CD14-positive monocyte (primary cell): ENCODE results near the gene NEK4. TPM values are rescaled to one million over a fixed set of nuclear protein-coding genes. Genes with fewer than 3 reads are reported as not detected.

Source experiments
- DNase-seq, 3 donors: peaks; one replicate each; pipeline ENCODE4 v3.0.0-alpha.2; 2011 to 2022
- H2AFZ ChIP-seq: 2 replicates; pipeline ENCODE4 v1.6.0; 2012; ENCODE audit warnings: mild to moderate bottlenecking, low read depth, low read length, inconsistent platforms; ENCODE audit not compliant: insufficient read depth, poor library complexity, severe bottlenecking
- H3K27ac ChIP-seq, 2 donors: 1 replicate in 1 of 2; 2 replicates in 1 of 2; pipeline ENCODE4 v1.5.1; 2012 to 2013; ENCODE audit warnings: low read length in 2 of 2, control low read depth in 1 of 2, inconsistent platforms in 1 of 2, low read depth in 1 of 2, mild to moderate bottlenecking in 1 of 2
- H3K27me3 ChIP-seq, 2 donors: one replicate each; pipeline versions ENCODE4 v1.6.0 to v1.6.1; 2011 to 2013; ENCODE audit warnings: low read length in 2 of 2; ENCODE audit not compliant: control insufficient read depth in 2 of 2, insufficient read depth in 2 of 2
- H3K36me3 ChIP-seq, 2 donors: replicated peaks in 1 of 2; 1 replicate in 1 of 2; 2 replicates in 1 of 2; pipeline versions ENCODE4 v1.5.1 to v1.6.1; 2012 to 2013; ENCODE audit warnings: low read length in 2 of 2, control low read depth in 1 of 2, inconsistent platforms in 1 of 2, mild to moderate bottlenecking in 1 of 2; ENCODE audit not compliant: insufficient read depth in 2 of 2, control insufficient read depth in 1 of 2
- H3K4me1 ChIP-seq, 2 donors: 1 replicate in 1 of 2; 2 replicates in 1 of 2; pipeline versions ENCODE4 v1.5.1 to v1.6.1; 2012 to 2013; ENCODE audit warnings: low read length in 2 of 2, control low read depth in 1 of 2, inconsistent platforms in 1 of 2, mild to moderate bottlenecking in 1 of 2, moderate library complexity in 1 of 2; ENCODE audit not compliant: insufficient read depth in 2 of 2, control insufficient read depth in 1 of 2
- H3K4me2 ChIP-seq: replicated peaks from 2 replicates; pipeline ENCODE3; 2012; ENCODE audit warnings: low read length, moderate library complexity, mild to moderate bottlenecking; ENCODE audit not compliant: poor library complexity, severe bottlenecking; ENCODE audit errors: extremely low read depth
- H3K4me3 ChIP-seq, 3 experiments: fragments of 200-600 bp in 1 of 3; sonication (generic) in 1 of 3; replicated peaks in 1 of 3; 1 replicate in 2 of 3; 2 replicates in 1 of 3; pipeline ENCODE4 v1.5.1; 2011 to 2013; ENCODE audit warnings: low read length in 3 of 3, mild to moderate bottlenecking in 3 of 3, control low read depth in 2 of 3, low read depth in 2 of 3, inconsistent platforms in 1 of 3, moderate library complexity in 1 of 3
- H3K79me2 ChIP-seq: 2 replicates; pipeline ENCODE4 v1.6.0; 2012; ENCODE audit warnings: mild to moderate bottlenecking, control low read depth, inconsistent platforms, low read length, moderate library complexity; ENCODE audit not compliant: insufficient read depth
- H3K9ac ChIP-seq: 2 replicates; pipeline ENCODE4 v1.6.0; 2017; ENCODE audit warnings: low read length, mild to moderate bottlenecking; ENCODE audit not compliant: insufficient read depth, poor library complexity, severe bottlenecking
- H3K9me3 ChIP-seq, 2 donors: replicated peaks in 1 of 2; 1 replicate in 1 of 2; 2 replicates in 1 of 2; pipeline versions ENCODE4 v1.5.1 to v1.6.1; 2012 to 2013; ENCODE audit warnings: low read length in 2 of 2, control low read depth in 1 of 2; ENCODE audit not compliant: control insufficient read depth in 1 of 2, insufficient read depth in 1 of 2
- H4K20me1 ChIP-seq: 2 replicates; pipeline ENCODE4 v1.6.0; 2012; ENCODE audit warnings: mild to moderate bottlenecking, low read length, control low read depth, moderate library complexity; ENCODE audit not compliant: insufficient read depth
- H3K27ac Mint-ChIP-seq, 7 donors: one replicate each; pipeline ENCODE4 v1.8.0; 2020; ENCODE audit warnings: mild to moderate bottlenecking in 7 of 7, mixed read lengths in 7 of 7, moderate library complexity in 6 of 7, inconsistent platforms in 2 of 7
- H3K27me3 Mint-ChIP-seq, 3 donors: one replicate each; pipeline ENCODE4 v1.8.0; 2021 to 2022; ENCODE audit warnings: low read depth in 3 of 3, mild to moderate bottlenecking in 3 of 3, mixed read lengths in 3 of 3, moderate library complexity in 3 of 3, inconsistent platforms in 1 of 3
- H3K36me3 Mint-ChIP-seq, 2 donors: one replicate each; pipeline ENCODE4 v1.8.0; 2020; ENCODE audit warnings: mixed read lengths in 2 of 2, inconsistent platforms in 1 of 2, mild to moderate bottlenecking in 1 of 2
- H3K4me1 Mint-ChIP-seq: one replicate; pipeline ENCODE4 v1.8.0; 2020; ENCODE audit warnings: mild to moderate bottlenecking, mixed read lengths
- H3K4me3 Mint-ChIP-seq, 2 donors: one replicate each; pipeline ENCODE4 v1.8.0; 2020; ENCODE audit warnings: mild to moderate bottlenecking in 2 of 2, mixed read lengths in 2 of 2, moderate library complexity in 1 of 2
- H3K9me3 Mint-ChIP-seq, 7 donors: one replicate each; pipeline ENCODE4 v1.8.0; 2020 to 2022; ENCODE audit warnings: mixed read lengths in 7 of 7, mild to moderate bottlenecking in 6 of 7, moderate library complexity in 6 of 7, inconsistent platforms in 2 of 7
- CTCF ChIP-seq: fragments of 200-600 bp; IDR thresholded peaks from one replicate; pipeline ENCODE4 v1.8.0; 2022; ENCODE audit warnings: antibody characterized with exemption, mild to moderate bottlenecking
- WGBS: methylation state at CpG from one replicate; pipeline ENCODE4 v1.1.5; 2013; ENCODE audit warnings: missing lambda C conversion rate; ENCODE audit not compliant: insufficient coverage; 5-methylcytosine and 5-hydroxymethylcytosine counted together
- intact Hi-C, 2 donors: fragments of 100-400 bp; cut with micrococcal nuclease; formaldehyde crosslinking; loops; one replicate each; pipeline versions ENCODE4 v1.15.0 to v1.15.1; 2023
- polyA plus RNA-seq, 3 donors: library from polyadenylated mRNA; depleted of rRNA in 1 of 3; unstranded in 2 of 3; stranded (reverse) in 1 of 3; fragments of 300-500 nt in 2 of 3; fragments of >200 nt in 1 of 3; fragmentation: Illumina TruSeq in 2 of 3; gene quantifications; 1 replicate in 2 of 3; 2 replicates in 1 of 3; pipeline ENCODE4 v1.2.3, GENCODE V29; 2012 to 2021

Gene NEK4
- polyA plus RNA-seq, 3 donors, result 13.7 to 17.5 (median 17.4) TPM

- TF ChIP-seq CTCF, result no peak
- Mint-ChIP-seq H3K27ac (no peak overlapping the region), H3K4me3 (no peak overlapping the region), H3K4me1 (peaks cover 42% of the 10 kb centered on the region), H3K9me3 (peaks cover 5 to 16% (median 14%) of the 10 kb centered on the region in 7 donors), H3K36me3 (peaks cover 19 to 45% of the 10 kb centered on the region in 2 donors), H3K27me3 (no peaks in the 10 kb centered on the region)
- Histone ChIP-seq H4K20me1 (no peaks in the 10 kb centered on the region), H3K27ac (no peak overlapping the region), H3K9me3 (peaks cover 15 to 16% of the 10 kb centered on the region in 2 donors), H3K4me3 (no peak overlapping the region), H3K79me2 (peaks cover 5% of the 10 kb centered on the region), H3K36me3 (peaks cover 6 to 22% of the 10 kb centered on the region in 2 donors), H2AFZ (no peak overlapping the region), H3K4me1 (peaks cover 35% of the 10 kb centered on the region in 2 donors), H3K27me3 (no peaks in the 10 kb centered on the region), H3K9ac (no peak overlapping the region), H3K4me2 (no peak overlapping the region)
- no CpG with 5 or more reads among the region's 1 CpG for WGBS
- intact Hi-C loops, result no loop called here
- no peak for DNase-seq
Observed at GRCh38 chr3:52724511-52724910, 46.2 kb downstream of the NEK4 start.

- intact Hi-C loops, result no loop called here
- no peak overlapping the region for H3K4me3 ChIP-seq
- H3K9ac ChIP-seq, result no peak overlapping the region
- H3K4me1 Mint-ChIP-seq, result peaks cover 45% of the 10 kb centered on the region
- peaks cover 9 to 11% of the 10 kb centered on the region in 2 donors for H3K9me3 ChIP-seq
- no peak overlapping the region for H3K4me3 Mint-ChIP-seq
- H3K27ac Mint-ChIP-seq, result no peak overlapping the region
- peaks cover 2 to 10% (median 8%) of the 10 kb centered on the region in 7 donors for H3K9me3 Mint-ChIP-seq
- no peak overlapping the region for H3K27ac ChIP-seq
- peaks cover 4 to 21% of the 10 kb centered on the region in 2 donors for H3K36me3 ChIP-seq
- H3K27me3 ChIP-seq, result no peaks in the 10 kb centered on the region
- peaks cover 18 to 43% of the 10 kb centered on the region in 2 donors for H3K36me3 Mint-ChIP-seq
- H2AFZ ChIP-seq, result no peak overlapping the region
- peaks cover 35 to 40% of the 10 kb centered on the region in 2 donors for H3K4me1 ChIP-seq
- no peak overlapping the region for H3K4me2 ChIP-seq
- H4K20me1 ChIP-seq, result no peaks in the 10 kb centered on the region
- 90% methylated on average over 3 of the region's 5 CpGs for WGBS
- peaks cover 11% of the 10 kb centered on the region for H3K79me2 ChIP-seq
- no peaks in the 10 kb centered on the region for H3K27me3 Mint-ChIP-seq
- no peak for DNase-seq
- TF ChIP-seq CTCF, result no peak
Observed at GRCh38 chr3:52723935-52724334, 46.8 kb downstream of the NEK4 start.
